HUES64 (cell line): ENCODE data around the gene ZNF761.
"Not testable (repeated sequence)": the region's sequence is repeated elsewhere in the genome, so short reads cannot be mapped to it uniquely, and the experiment has no call there.

ENCODE experiments used
- H3K27ac ChIP-seq: 2 replicates; pipeline ENCODE4 v1.7.0; 2013; ENCODE audit warnings: low read depth, low read length, inconsistent platforms
- H3K27me3 ChIP-seq: 2 replicates; pipeline ENCODE4 v1.6.1; 2013; ENCODE audit warnings: mild to moderate bottlenecking, low read length; ENCODE audit not compliant: insufficient read depth
- H3K36me3 ChIP-seq: 2 replicates; pipeline ENCODE4 v1.6.1; 2013; ENCODE audit warnings: mild to moderate bottlenecking, low read length; ENCODE audit not compliant: insufficient read depth
- H3K4me1 ChIP-seq: 2 replicates; pipeline ENCODE4 v1.6.1; 2013; ENCODE audit warnings: mild to moderate bottlenecking, low read length, moderate library complexity; ENCODE audit not compliant: insufficient read depth
- H3K4me3 ChIP-seq: 2 replicates; pipeline ENCODE4 v1.5.1; 2013; ENCODE audit warnings: mild to moderate bottlenecking, low read length, moderate library complexity
- H3K9ac ChIP-seq: 2 replicates; pipeline ENCODE4 v1.6.1; 2013; ENCODE audit warnings: mild to moderate bottlenecking, low read depth, low read length
- H3K9me3 ChIP-seq: 2 replicates; pipeline ENCODE4 v1.6.1; 2013; ENCODE audit warnings: low read depth, low read length; ENCODE audit not compliant: insufficient read depth
- WGBS: fragments of 150-250, 120-280 bp; methylation state at CpG from one replicate; pipeline ENCODE4 v1.1.7; 2013; ENCODE audit warnings: missing lambda C conversion rate; 5-methylcytosine and 5-hydroxymethylcytosine counted together

Gene ZNF761

DNA sequence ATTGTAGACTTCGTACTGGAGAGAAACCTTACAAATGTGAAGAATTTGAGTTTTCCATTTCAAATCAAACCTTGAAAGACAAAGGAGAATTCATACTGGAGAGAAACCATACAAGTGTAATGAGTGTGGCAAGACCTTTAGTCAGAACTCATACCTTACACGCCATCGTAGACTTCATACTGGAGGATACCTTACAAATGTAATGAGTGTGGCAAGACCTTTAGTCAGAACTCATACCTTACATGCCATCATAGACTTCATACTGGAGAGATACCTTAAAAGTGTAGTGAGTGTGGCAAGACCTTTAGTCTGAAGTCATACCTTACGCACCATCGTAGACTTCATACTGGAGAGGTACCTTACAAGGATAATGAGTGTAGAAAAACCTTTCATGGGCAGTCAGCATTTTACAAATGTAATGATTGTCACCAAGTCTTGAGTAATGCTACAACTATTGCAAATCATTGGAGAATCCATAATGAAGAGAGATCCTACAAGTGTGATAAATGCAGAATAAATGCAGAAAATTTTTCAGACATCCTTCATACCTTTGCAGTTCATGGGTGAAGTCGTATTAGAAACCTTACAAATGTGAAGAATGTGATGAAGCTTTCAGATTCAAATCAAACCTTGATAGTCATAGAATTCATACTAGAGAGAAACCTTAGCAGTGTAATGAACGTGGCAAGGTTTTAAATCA is 22.1 kb upstream of the ZNF761 start:
- Histone ChIP-seq H3K9ac (no peak overlapping the region), H3K27ac (no peak overlapping the region), H3K36me3 (peaks cover 59% of the 10 kb centered on the region), H3K9me3 (peaks cover 53% of the 10 kb centered on the region), H3K4me3 (no peak overlapping the region), H3K4me1 (no peaks in the 10 kb centered on the region), H3K27me3 (no peaks in the 10 kb centered on the region)
- WGBS = 83% methylated on average over 4 of the region's 7 CpGs

DNA sequence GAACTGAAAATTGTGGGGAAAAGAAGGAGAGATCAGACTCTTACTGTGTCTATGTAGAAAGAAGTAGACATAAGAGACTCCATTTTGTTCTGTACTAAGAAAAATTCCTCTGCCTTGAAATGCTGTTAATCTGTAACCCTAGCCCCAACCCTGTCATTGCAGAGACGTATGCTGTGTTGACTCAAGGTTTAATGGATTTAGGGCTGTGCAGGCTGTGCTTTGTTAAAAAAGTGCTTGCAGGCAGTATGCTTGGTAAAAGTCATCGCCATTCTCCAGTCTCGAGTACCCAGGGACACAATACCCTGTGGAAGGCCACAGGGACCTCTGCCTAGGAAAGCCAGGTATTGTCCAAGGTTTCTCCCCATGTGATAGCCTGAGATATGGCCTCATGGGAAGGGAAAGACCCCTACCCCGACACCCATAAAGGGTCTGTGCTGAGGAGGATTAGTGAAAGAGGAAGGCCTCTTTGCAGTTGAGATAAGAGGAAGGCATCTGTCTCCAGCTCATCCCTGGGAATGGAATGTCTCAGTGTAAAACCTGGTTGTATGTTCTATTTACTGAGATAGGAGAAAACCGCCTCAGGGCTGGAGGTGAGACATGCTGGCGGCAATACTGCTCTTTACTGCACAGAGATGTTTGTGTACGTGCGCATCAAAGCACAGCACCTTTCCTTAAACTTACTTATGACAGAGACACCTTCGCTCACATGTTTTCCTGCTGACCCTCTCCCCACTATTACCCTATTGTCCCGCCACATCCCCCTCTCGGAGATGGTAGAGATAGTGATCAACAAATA is 11.1 kb upstream of the ZNF761 start:
- not testable (repeated sequence) for H3K27me3 ChIP-seq, H3K4me1 ChIP-seq, H3K36me3 ChIP-seq, H3K9ac ChIP-seq, H3K9me3 ChIP-seq, H3K4me3 ChIP-seq
- WGBS = 79% methylated on average over 11 of the region's 11 CpGs
- H3K27ac ChIP-seq = peak overlapping the region; percentile 45; the same call in 1 of the 2 replicates

DNA sequence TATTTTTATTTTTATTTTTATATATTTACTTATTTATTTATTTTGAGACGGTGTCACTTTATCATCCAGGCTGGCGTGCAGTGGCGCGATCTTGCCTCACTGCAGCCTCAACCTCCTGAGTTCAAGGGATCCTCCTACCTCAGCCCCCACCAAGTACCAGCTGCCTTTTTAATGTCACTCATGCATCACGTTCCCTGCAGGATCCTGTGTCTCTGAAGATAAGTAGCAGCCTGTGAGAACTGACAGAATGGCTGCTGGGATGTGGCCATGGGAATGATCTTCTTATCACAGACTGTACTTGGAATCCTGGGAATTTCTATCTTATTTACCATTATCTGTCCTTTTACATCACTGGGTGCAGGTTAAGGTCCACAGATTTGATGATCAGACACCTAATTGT is 9.2 kb upstream of the ZNF761 start:
- Histone ChIP-seq H3K27me3 (no peaks in the 10 kb centered on the region), H3K4me3 (no peak overlapping the region), H3K27ac (no peak overlapping the region), H3K4me1 (peaks cover 4% of the 10 kb centered on the region), H3K36me3 (no peaks in the 10 kb centered on the region), H3K9me3 (no peaks in the 10 kb centered on the region), H3K9ac (no peak overlapping the region)
- 91% methylated on average over 5 of the region's 5 CpGs for WGBS

DNA sequence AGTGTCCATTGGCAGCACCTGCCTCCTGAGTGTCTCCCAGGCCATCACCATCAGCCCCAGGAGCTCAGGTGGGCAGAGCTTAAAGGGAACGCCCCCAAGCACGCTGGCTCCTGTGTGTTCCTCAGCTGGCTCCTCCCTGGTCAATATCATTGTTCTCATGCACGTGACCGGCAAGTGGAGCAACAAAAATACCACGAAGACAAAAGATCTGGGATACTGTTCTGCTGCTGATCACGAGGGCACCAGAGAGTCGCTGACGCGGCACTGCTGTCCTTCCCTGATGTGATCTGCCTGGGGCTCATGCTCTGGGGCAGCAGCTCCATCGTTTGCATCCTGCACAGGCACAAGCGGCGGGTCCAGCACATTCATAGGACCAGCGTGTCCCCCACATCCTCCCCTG is 8.7 kb upstream of the ZNF761 start:
- H3K36me3 ChIP-seq, H3K27me3 ChIP-seq, H3K9me3 ChIP-seq, H3K4me3 ChIP-seq, H3K9ac ChIP-seq, H3K4me1 ChIP-seq, H3K27ac ChIP-seq: not testable (repeated sequence)
- WGBS = 91% methylated on average over 4 of the region's 13 CpGs

DNA sequence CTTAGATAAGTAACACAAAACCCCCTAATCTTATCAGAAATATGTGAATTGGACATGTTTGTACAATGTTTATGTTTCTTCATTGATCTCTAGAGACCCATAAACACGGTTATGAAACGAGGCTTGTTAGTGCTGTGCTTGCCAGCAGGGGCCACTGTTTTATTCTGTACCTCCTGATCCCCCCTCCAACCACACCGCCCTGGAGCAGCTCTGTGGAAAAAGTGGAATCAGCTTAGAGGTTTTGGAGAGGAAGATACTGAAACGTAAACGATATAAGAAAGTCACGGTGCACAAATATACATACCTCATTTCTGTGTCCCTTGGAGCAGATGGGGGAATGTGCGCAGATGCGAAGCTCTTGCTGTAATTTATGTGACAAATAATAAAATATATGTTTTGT is 8.1 kb upstream of the ZNF761 start:
- H3K36me3 ChIP-seq, H3K9me3 ChIP-seq, H3K4me1 ChIP-seq, H3K4me3 ChIP-seq, H3K27ac ChIP-seq, H3K9ac ChIP-seq, H3K27me3 ChIP-seq: not testable (repeated sequence)
- no CpG with 5 or more reads among the region's 8 CpGs for WGBS

DNA sequence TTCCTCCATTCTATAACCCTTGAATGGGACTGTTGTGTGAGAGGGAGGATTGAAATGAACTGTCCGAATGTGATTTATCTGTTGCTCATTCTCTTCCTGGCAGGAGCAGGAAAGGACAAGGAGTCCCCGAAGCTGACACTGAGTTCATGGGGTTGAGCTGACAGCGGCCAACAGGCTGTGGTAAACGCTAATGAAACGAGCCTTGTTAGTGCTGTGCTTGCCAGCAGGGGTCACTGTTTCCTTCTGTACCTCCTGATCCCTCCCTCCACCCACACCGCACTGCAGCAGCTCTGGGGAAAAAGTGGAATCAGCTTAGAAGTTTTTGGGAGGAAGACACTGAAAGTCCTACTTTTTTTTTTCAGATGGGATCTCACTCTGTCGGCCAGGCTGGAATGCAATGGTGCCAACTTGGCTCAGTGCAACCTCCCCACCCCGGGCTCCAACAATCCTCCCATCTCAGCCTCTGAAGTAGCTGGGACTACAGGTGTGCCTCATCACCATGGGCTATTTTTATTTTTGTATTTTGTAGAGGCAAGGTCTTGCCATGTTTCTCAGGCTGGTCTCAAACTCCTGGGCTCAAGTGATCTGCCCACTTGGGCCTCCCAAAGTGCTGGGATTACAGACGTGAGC is 6.7 kb upstream of the ZNF761 start:
- 26% methylated on average over 9 of the region's 9 CpGs for WGBS
- no peaks in the 10 kb centered on the region for H3K9me3 ChIP-seq
- no peaks in the 10 kb centered on the region for H3K27me3 ChIP-seq
- H3K4me1 ChIP-seq = peaks cover 4% of the 10 kb centered on the region
- no peak overlapping the region for H3K9ac ChIP-seq
- H3K27ac ChIP-seq = no peak overlapping the region
- H3K4me3 ChIP-seq = no peak overlapping the region
- no peaks in the 10 kb centered on the region for H3K36me3 ChIP-seq

DNA sequence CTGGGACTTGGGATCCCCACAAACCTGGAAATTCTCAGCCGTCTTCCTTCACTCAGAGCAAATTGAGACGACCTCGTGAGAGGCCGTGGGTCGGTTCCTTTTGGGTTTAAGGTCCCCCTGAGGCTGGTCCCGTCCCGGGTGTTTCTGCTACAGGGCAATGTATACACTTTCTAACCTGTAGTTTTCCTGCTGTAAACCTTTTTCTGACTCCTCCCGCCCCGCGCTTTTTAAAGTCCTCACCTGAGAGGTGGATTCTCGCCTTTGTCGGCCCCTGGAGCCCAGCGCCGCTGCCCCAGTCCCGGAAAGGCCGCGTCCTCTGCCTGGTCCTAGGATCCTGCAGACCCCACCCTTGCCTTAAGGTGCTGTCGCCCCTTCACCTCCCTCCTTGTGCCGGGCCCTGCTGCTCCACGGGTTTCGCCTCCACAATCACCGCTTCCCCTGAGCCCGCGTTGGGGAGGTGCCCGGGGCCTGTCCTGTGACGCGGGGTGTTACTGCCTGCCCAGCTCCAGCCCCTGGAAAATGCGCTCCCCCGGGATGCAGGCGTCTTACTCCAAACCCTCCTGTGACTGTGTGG is 391 bp downstream of the ZNF761 start:
- peak overlapping the region; percentile 99 for H3K4me3 ChIP-seq
- WGBS = under 1% methylated on average over 30 of the region's 30 CpGs
- H3K9me3 ChIP-seq = no peaks in the 10 kb centered on the region
- H3K36me3 ChIP-seq = peaks cover 25% of the 10 kb centered on the region
- no peaks in the 10 kb centered on the region for H3K27me3 ChIP-seq
- H3K9ac ChIP-seq = peak overlapping the region; percentile 83
- peaks cover 15% of the 10 kb centered on the region for H3K4me1 ChIP-seq
- no peak overlapping the region for H3K27ac ChIP-seq

DNA sequence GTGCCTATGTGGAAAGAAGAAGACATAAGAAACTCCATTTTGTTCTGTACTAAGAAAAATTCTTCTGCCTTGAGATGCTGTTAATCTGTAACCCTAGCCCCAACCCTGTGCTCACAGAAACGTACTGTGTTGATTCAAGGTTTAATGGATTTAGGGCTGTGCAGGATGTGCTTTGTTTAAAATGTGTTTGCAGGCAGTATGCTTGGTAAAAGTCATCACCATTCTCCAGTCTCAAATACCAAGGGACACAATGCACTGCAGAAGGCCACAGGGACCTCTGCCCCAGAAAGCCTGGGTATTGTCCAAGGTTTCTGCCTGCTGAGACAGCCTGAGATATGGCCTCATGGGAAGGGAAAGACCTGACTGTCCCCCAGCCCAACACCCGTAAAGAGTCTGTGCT is 12.0 kb downstream of the ZNF761 start:
- H3K36me3 ChIP-seq = peaks cover 78% of the 10 kb centered on the region
- H3K4me3 ChIP-seq, H3K27ac ChIP-seq, H3K27me3 ChIP-seq, H3K9ac ChIP-seq, H3K4me1 ChIP-seq: not testable (repeated sequence)
- peaks cover 13% of the 10 kb centered on the region for H3K9me3 ChIP-seq
- WGBS = 94% methylated on average over 2 of the region's 2 CpGs

DNA sequence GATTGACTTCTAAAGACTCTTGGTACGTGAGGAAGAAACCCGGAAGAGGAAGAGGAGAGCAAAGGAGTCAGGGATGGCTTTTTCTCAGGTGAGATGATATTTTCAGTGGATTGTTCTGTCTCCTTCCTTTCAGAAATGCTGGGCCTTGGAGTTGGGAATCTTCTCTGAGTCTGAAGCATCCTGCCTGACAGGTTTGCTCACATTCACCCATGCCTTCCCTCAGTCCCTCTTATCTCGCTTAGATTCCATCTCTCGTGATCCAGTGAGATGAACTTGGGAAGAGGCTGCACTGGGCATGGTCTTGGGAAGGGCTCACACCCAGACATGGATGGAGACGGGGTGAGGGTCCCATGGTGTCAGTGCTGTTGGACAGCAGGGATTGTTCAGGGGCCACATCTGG is 15.4 kb downstream of the ZNF761 start:
- H3K9me3 ChIP-seq = peaks cover 13% of the 10 kb centered on the region
- 95% methylated on average over 5 of the region's 5 CpGs for WGBS

DNA sequence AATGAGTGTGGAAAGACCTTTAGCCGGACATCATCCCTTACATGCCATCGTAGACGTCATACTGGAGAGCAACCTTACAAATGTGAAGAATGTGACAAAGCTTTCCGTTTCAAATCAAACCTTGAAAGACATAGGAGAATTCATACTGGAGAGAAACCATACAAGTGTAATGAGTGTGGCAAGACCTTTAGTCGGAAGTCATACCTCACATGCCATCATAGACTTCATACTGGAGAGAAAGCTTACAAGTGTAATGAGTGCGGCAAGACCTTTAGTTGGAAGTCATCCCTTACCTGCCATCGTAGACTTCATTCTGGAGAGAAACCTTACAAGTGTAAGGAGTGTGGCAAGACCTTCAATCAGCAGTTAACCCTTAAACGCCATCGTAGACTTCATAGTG is 24.0 kb downstream of the ZNF761 start:
- Histone ChIP-seq H3K9ac (no peak overlapping the region), H3K27me3 (no peaks in the 10 kb centered on the region), H3K4me1 (peaks cover 5% of the 10 kb centered on the region), H3K36me3 (peaks cover 73% of the 10 kb centered on the region), H3K4me3 (no peak overlapping the region), H3K27ac (no peak overlapping the region), H3K9me3 (peaks cover 49% of the 10 kb centered on the region)
- 89% methylated on average over 9 of the region's 9 CpGs for WGBS

More for the DNA sequence above, 15.4 kb downstream of the ZNF761 start:
- not testable (repeated sequence) for H3K9ac ChIP-seq, H3K27ac ChIP-seq, H3K27me3 ChIP-seq, H3K4me1 ChIP-seq, H3K4me3 ChIP-seq
- H3K36me3 ChIP-seq = peaks cover 83% of the 10 kb centered on the region

DNA sequence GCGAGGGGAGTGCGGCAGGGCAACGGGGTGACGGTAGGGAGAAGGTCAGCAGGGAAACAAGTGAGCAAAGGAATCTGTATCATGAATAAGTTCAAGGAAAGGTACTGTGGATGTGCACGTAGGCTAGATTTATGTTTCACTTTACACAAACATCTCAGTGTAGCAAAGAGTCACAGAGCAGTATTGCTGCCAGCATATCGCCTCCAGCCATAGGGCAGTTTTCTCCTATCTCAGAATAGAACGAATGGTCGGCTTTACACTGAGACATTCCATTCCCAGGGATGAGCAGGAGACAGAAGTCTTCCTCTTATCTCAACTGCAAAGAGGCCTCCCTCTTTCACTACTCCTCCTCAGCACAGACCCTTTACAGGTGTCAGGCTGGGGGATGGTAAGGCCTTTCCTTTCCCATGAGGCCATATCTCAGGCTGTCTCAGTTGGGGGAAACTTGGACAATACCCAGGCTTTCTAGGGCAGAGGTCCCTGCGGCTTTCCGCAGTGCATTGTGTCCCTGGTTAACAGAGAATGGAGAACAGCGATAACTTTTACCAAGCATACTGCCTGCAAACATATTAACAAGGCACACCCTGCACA is 28.4 kb downstream of the ZNF761 start:
- not testable (repeated sequence) for H3K27ac ChIP-seq, H3K4me1 ChIP-seq, H3K4me3 ChIP-seq, H3K9ac ChIP-seq, H3K27me3 ChIP-seq
- Histone ChIP-seq H3K36me3 (peaks cover 31% of the 10 kb centered on the region), H3K9me3 (peaks cover 26% of the 10 kb centered on the region)
- WGBS = 82% methylated on average over 11 of the region's 11 CpGs
